ENCODE data around the gene PGD. TPM values are rescaled to one million over a fixed set of nuclear protein-coding genes. Genes with fewer than 3 reads are reported as not detected.
"Not testable (repeated sequence)": the region's sequence is repeated elsewhere in the genome, so short reads cannot be mapped to it uniquely, and the experiment has no call there.

The PGD gene
- polyA plus RNA-seq, 3 donors, result 182 to 201 (median 192) TPM

DNA sequence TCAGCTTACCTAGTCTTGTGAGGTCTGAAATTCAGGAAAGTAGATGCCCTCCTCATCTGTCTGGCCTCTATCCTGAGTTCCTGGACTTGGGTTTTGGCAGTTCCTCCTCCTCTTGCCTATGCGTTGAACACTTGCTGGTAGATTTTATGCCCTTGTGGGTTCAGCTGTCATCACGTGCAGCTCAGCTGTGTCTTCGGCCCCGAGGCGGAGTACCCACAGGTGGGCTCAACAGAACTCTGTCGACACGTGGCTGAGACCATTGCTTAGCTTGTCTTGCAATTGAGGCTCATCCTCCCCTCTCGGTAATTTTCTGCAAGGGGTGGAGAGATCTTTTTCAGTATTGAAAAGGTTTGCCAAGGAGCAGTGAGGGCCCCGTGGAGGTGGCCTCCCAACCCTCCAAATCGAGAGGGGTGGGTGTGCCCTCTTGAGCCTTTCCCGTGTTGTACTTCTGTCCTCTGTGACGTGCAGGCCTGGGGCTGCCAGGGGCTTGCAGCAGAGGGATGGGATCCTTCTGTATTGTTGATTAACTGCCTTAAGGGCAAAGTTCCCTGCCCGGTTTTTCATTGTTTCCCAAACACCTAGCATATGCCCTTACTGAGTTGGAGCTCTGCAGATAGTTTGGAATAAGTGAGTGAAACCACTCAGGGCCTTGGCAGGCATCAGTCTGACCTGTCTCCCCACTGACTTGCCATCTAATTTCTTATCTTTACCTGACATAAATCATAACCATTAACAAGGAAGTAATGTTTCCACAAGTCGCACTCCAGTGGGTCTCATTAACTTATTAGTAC lies 34.2 kb downstream of the PGD start:
- no peak for DNase-seq (ENCODE audit: low read depth in 3 of 3, low spot score in 2 of 3)

- no peak for DNase-seq (ENCODE audit: low read depth in 3 of 3, low spot score in 2 of 3)
These were observed 34.9 kb downstream of the PGD start for GRCh38 chr1:10433790-10434189.

DNA sequence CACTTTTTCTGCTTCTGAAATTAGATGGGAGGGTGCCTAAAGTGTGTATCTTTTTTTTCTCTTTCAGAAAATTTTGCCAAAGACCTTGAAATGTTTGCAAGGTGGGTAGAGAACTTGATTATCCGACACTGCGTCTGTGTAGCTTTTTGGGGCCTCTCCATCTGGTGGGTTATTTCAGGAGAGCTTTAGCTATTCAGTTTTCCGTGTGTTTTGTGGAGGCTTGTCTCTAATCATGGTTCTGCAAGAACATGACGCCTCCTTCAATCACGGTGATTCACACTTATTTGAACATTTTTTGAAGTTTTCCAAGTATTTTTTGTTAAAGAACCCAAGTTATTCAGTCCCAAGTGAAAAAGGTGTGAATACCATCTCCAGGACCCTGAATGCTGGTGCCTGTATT lies 35.7 kb downstream of the PGD start:
- DNase-seq (ENCODE audit: low read depth in 3 of 3, low spot score in 2 of 3), result no peak

- DNase-seq (ENCODE audit: low read depth in 3 of 3, low spot score in 2 of 3), result no peak
These were observed 38.2 kb downstream of the PGD start for GRCh38 chr1:10437052-10437451.

DNA sequence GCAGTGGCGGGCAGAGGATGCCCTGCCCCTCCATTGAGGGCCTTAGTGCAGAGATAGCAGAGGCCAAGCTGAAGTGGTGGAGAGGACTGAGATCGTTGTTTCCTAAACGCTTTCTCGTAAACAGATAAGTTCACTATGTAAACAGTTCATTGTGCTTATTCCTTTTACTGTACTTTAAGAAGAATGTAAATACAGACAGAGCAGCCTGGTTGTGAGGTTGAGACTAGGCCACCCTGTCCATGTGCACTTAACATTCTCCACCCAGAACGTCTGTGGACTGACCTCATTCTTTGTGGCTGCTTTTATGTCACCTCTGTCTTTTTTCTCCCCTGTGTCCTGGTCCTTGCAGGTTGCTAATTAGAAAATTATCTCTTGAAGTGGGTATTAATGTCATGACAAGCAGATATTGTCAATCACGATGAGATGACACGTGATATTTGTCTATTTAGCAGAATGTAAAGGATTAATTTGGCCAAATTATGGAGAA lies 39.9 kb downstream of the PGD start:
- DNase-seq (ENCODE audit: low read depth in 3 of 3, low spot score in 2 of 3), result no peak

- no peak for DNase-seq (ENCODE audit: low read depth in 3 of 3, low spot score in 2 of 3)
These were observed 41.4 kb downstream of the PGD start for GRCh38 chr1:10440305-10440704.

GRCh38 chr1:10440794-10441193 lies 41.9 kb downstream of the PGD start:
- no peak for DNase-seq (ENCODE audit: low read depth in 3 of 3, low spot score in 2 of 3)

DNA sequence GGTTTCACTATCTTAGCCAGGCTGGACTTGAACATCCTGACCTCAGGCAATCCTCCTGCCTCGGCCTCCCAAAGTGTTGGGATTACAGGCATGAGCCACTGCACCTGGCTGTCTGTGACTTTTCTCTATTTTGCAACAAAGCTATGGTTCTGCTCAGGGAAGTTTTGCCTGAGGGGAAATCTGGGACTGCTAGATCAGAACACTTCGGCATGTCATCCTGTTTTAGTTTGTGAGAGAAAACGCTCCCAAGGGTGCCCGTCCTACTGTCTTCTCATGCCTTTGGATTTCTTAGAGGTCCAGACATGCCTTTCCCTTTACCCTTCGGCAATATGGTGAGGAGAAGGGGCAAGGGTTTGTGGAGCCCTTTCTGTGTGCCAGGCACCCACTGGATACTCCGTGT lies 45.4 kb downstream of the PGD start:
- no peak for DNase-seq (ENCODE audit: low read depth in 3 of 3, low spot score in 2 of 3)

DNA sequence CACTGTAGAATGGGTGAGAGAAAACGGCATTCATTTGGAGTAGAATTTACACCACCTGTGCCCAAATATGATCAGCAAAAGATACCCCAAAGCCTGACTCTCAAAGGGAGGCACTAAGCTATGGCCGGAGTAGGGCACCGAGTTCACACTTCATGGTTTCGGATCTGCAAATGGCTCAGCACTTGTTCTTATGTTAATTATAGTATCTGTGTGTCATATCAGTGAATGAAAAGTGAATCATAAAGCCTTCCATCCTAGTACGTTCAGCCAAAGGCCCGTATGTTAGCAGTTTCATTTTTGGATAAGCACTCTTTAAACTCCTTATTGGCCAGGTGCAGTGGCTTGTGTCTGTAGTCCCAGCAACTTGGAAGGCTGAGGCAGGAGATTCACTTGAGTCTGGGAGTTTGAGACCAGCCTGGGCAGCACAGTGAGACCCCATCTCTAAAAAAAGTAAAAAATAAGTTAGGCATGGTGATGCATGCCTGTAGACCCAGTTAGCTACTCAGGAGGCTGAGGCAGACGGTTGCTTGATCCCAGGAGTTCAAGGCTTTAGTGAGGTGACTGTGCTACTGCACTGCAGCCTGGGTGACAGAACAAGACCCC lies 46.0 kb downstream of the PGD start:
- DNase-seq (ENCODE audit: low read depth in 3 of 3, low spot score in 2 of 3), result no peak

- DNase-seq (ENCODE audit: low read depth in 3 of 3, low spot score in 2 of 3), result no peak
These were observed 48.0 kb downstream of the PGD start for GRCh38 chr1:10446790-10447422.

DNA sequence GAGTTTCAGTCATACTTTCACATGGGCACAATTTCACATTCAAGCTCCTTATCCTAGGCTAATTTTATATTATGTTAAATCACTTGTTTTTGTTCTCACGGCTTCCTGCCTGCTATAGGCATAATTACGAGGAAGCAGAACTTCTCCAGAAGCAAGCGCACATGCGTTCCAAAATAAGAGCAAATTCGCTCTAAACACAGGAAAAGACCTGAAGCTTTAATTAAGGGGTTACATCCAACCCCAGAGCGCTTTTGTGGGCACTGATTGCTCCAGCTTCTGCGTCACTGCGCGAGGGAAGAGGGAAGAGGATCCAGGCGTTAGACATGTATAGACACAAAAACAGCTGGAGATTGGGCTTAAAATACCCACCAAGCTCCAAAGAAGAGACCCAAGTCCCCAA lies 50.9 kb downstream of the PGD start, which contains the start of gene CORT:
CORT (plus strand) TSS at position 281 of the 400 bp plus-strand sequence. CDS start 193 bp downstream, outside the sequence.
- DNase-seq (ENCODE audit: low read depth in 3 of 3, low spot score in 2 of 3), result no peak

DNA sequence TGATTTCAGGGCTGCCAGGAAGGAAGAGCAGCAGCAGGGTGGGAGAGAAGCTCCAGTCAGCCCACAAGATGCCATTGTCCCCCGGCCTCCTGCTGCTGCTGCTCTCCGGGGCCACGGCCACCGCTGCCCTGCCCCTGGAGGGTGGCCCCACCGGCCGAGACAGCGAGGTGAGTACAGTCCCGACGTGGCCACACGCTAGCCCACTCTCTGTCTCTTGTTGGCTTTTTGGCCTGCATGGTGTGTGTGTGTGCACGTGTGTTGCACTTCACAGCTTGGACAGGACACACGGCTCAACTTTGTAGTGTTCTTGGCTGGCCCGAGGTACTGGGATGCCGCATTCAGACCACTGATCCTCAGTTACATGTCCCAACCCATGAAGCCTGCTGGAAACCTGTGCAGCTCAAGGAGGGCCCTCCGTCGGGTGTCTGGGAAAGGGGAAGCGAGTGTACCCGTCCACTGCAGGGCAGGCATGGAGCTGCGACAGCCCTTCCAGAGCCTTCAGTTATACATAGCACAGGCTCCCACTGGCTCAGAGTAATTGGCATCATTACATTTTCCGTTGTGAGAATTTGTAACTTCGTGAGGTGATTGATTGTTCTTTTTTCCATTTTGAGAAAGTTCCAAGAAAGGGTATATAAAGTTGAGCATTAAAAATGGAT lies 51.4 kb downstream of the PGD start:
- no peak for DNase-seq (ENCODE audit: low read depth in 3 of 3, low spot score in 2 of 3)

DNA sequence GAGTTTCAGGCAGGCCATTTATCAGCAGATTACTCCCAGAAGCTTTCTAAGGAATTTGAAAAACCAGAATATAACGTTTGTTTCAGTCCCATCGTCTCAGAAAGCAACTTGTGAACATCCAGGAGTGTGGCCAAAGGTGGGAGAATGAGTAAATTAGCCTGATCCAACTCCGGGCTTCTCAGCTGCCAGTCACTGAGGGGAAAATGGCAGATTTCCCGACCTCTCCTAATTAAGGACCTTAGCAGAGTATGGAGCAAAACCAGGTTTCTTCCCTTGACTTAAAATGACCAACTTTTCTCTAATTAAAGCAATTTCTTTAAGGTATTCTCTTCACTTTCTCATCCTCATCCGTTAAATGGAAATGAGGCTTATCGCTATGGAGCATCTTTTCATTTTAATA lies 52.0 kb downstream of the PGD start:
- no peak for DNase-seq (ENCODE audit: low read depth in 3 of 3, low spot score in 2 of 3)

DNA sequence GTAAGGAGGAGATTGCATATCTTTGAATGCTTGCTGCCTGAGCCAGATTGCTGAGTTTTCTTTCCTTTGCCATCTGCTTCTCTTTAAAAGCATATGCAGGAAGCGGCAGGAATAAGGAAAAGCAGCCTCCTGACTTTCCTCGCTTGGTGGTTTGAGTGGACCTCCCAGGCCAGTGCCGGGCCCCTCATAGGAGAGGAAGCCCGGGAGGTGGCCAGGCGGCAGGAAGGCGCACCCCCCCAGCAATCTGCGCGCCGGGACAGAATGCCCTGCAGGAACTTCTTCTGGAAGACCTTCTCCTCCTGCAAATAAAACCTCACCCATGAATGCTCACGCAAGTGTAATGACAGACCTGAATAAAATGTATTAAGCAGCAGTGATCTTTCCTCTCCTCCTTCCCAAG lies 52.4 kb downstream of the PGD start:
- DNase-seq (ENCODE audit: low read depth in 3 of 3, low spot score in 2 of 3), result no peak

GRCh38 chr1:10456048-10456447 lies 57.2 kb downstream of the PGD start:
- no peak for DNase-seq (ENCODE audit: low read depth in 3 of 3, low spot score in 2 of 3)

DNA sequence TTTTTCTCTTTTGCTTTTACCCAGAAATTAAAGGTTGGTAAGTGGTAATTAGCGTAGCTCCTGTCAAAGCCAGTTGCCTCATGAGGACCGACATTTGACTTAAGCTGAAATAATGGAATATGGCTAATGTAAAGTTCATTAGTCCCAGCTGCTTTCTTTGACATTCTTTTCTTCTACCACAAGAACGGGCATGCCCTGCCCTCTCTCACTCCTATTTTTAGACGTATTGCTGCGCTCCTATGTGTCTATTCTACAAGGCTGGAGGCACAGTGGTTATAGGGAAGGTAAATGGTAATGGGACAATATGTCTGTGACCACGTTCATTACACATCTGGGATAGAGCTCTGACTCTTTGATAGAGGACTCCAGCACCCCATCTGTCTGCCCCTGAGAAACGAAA lies 57.8 kb downstream of the PGD start:
- DNase-seq (ENCODE audit: low read depth in 3 of 3, low spot score in 2 of 3), result no peak

DNA sequence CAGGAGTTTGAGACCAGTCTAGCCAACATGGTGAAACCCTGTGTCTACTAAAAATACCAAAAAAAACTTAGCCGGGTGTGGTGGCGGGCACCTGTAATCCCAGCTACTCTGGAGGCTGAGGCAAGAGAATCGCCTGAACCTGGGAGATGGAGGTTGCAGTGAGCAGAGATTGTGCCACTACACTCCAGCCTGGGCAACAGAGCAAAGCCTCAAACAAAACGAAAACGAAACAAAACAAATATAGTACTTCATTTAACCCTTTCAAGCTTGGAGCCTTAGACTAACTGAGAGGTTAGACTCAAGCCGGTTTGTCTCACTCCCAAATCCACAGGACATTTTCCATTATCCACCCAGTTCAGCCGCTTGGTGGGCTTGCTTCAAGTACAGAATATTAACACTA lies 58.6 kb downstream of the PGD start:
- not testable (repeated sequence) for DNase-seq (ENCODE audit: low read depth in 3 of 3, low spot score in 2 of 3)

DNA sequence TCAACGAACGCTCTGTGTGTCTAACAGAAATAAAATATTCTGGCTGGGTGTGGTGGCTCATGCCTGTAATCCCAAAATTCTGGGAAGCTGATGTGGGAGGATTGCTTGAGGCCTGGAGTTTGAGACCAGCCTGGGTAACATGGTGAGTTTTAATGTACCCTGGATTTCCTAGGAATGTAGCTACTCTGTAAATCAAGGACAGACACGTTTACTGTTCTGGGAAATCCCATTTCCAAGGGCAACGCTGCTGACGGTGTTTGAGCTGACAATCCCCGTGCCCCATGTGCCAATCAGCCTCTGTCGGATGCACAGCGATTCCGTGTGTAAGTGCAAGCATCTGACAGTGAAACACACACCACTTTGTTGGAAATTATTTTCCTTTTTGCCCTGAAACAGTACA lies 59.0 kb downstream of the PGD start:
- no peak for DNase-seq (ENCODE audit: low read depth in 3 of 3, low spot score in 2 of 3)

DNA sequence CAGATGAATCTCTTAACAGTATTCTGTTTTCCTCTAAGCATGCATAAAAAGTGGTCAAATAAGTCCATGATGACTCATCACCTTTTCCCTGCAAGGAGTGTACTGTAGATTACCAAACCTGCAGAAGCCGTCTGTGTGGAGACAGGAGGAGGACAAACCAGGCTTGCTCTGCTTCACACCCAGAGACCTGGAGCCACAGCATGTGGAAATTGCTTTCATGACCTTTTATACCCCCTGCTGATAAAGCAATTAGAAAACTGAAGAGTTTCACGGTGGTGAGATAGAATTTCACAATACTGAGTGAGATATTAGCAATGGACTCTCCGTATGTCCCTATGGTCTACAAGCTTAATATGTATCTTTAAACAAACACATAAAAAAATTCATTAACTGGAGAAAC lies 60.3 kb downstream of the PGD start:
- DNase-seq (ENCODE audit: low read depth in 3 of 3, low spot score in 2 of 3), result no peak

- DNase-seq (ENCODE audit: low read depth in 3 of 3, low spot score in 2 of 3), result no peak
These were observed 68.2 kb downstream of the PGD start for GRCh38 chr1:10467078-10467477.

DNA sequence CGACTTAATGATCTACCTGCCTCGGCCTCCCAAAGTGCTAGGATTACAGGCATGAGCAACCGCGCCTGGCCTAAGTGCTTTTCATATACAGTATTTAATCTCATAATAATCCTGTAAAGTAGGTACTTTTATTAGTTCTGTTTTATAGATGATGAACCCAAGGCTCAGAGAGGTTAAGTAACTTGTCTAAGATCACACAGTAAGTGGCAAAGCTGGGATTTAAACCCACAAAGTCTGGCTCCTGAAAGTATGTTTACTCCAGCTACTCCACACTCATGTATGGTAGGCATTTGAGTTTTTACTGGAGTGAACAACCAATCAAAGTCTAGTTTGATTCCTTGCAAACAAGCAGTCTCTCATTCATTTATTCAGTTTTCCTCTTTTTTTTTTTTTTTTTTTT lies 71.2 kb downstream of the PGD start:
- DNase-seq (ENCODE audit: low read depth in 3 of 3, low spot score in 2 of 3), result no peak
